HUES64 (cell line): Measurements from ENCODE around the gene TBL1Y.

Source experiments
- H3K27ac ChIP-seq: 2 replicates; pipeline ENCODE4 v1.7.0; 2013; ENCODE audit warnings: low read depth, low read length, inconsistent platforms
- H3K27me3 ChIP-seq: 2 replicates; pipeline ENCODE4 v1.6.1; 2013; ENCODE audit warnings: mild to moderate bottlenecking, low read length; ENCODE audit not compliant: insufficient read depth
- H3K36me3 ChIP-seq: 2 replicates; pipeline ENCODE4 v1.6.1; 2013; ENCODE audit warnings: mild to moderate bottlenecking, low read length; ENCODE audit not compliant: insufficient read depth
- H3K4me1 ChIP-seq: 2 replicates; pipeline ENCODE4 v1.6.1; 2013; ENCODE audit warnings: mild to moderate bottlenecking, low read length, moderate library complexity; ENCODE audit not compliant: insufficient read depth
- H3K4me3 ChIP-seq: 2 replicates; pipeline ENCODE4 v1.5.1; 2013; ENCODE audit warnings: mild to moderate bottlenecking, low read length, moderate library complexity
- H3K9ac ChIP-seq: 2 replicates; pipeline ENCODE4 v1.6.1; 2013; ENCODE audit warnings: mild to moderate bottlenecking, low read depth, low read length
- H3K9me3 ChIP-seq: 2 replicates; pipeline ENCODE4 v1.6.1; 2013; ENCODE audit warnings: low read depth, low read length; ENCODE audit not compliant: insufficient read depth
- WGBS: fragments of 150-250, 120-280 bp; methylation state at CpG from one replicate; pipeline ENCODE4 v1.1.7; 2013; ENCODE audit warnings: missing lambda C conversion rate; 5-methylcytosine and 5-hydroxymethylcytosine counted together

TBL1Y gene

DNA sequence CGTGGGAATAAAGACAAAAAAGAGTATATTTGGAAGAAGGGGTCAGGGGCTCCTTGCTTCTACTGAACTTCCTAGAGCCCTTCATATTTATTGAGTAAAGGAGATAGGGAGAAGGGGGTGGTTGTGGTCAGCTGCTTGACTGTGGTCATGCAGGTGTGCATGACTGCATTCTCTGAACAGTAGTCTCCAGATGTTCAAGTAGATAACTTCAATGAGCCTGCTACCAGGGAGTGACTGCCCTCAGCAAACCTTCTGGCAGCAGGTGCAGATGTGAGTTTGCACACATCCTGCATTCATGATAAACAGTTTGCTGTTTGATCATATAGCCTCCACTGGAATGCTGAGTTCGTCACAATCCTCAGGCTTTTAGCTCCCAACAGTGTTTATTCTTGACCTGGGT, 10.6 kb downstream of the TBL1Y start:
- H3K4me3 ChIP-seq, result no peak overlapping the region
- no peaks in the 10 kb centered on the region for H3K27me3 ChIP-seq
- no peak overlapping the region for H3K9ac ChIP-seq
- H3K9me3 ChIP-seq, result peaks cover 9% of the 10 kb centered on the region; the same call in 1 of the 2 replicates
- WGBS, result 100% methylated on average over 2 of the region's 2 CpGs
- H3K36me3 ChIP-seq, result peaks cover 27% of the 10 kb centered on the region; the same call in 1 of the 2 replicates
- no peaks in the 10 kb centered on the region for H3K4me1 ChIP-seq
- no peak overlapping the region for H3K27ac ChIP-seq

DNA sequence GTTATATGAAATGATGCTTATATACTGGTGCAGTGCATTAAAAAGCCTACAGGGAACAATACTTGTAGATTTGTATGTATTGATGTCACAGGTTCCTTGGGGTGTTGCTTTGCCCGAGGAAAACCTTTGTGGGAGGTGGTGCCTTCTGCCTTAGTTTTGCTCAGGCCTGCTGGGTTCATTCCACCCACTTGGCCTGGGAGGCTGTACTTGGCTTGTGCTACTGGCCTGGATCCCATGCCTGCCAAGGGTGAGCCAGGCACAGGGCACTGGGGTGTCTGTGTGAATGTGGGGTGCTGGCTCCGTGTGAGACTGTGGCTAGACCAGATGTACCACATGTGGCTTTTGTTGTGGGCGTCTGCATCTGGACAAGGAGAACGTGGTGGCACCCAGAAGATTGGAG, 17.8 kb downstream of the TBL1Y start:
- H3K4me1 ChIP-seq, result no peaks in the 10 kb centered on the region
- no peak overlapping the region for H3K4me3 ChIP-seq
- no peaks in the 10 kb centered on the region for H3K9me3 ChIP-seq
- no peaks in the 10 kb centered on the region for H3K36me3 ChIP-seq
- no peaks in the 10 kb centered on the region for H3K27me3 ChIP-seq
- 93% methylated on average over 4 of the region's 4 CpGs for WGBS
- H3K27ac ChIP-seq, result no peak overlapping the region
- H3K9ac ChIP-seq, result no peak overlapping the region

DNA sequence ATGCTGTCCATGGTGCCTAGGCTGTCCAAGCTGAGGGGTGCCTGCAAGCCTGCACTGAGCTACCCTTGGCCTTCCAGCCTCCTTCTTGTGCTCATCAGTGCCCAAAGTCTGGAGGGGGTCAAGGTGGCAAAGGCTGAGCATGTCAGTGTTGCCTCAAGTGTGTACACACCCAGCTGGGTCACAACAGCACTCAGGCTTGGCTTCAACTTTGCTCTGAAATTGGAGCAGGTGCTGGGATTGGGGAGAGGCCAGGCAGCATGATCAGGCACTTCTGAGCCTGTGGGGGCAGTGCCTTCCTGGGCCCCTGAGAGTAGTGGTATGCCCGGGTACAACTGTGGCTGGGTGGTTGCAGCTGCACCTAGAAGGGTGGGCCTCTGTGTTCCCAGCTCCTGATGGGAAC, 18.7 kb downstream of the TBL1Y start:
- H3K36me3 ChIP-seq, result no peaks in the 10 kb centered on the region
- no peak overlapping the region for H3K9ac ChIP-seq
- WGBS, result 90% methylated on average over 1 of the region's 1 CpG
- H3K9me3 ChIP-seq, result no peaks in the 10 kb centered on the region
- H3K4me1 ChIP-seq, result no peaks in the 10 kb centered on the region
- no peak overlapping the region for H3K27ac ChIP-seq
- no peak overlapping the region for H3K4me3 ChIP-seq
- H3K27me3 ChIP-seq, result no peaks in the 10 kb centered on the region

DNA sequence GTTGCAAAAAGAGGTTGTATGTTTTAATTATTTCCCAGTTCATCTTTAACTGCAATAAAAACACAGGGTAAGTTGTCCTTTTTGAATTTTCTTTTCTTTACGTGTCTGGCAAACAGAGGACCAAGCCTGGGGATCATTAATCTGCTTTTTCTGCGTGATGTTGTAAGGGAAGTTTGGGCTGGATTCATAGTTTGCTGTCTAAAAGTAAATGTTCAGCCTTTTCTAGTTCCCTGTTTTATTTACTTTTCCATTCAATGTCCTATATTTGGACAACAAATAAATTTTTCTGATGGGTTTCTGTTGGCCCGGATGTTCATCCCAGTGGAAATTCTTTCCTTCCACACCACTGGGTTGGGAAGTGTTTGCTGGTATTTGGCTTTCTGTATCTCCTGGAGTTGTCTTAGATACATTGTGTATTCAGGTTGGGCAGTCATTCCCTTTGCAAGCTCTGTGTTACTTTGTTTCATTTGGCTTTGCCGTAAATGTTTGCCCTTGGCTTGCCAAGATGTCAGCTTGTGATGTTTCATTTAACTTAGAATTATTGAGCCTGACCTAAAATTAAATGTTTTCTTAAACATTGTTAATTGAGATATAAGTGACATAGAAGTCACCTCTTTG, 21.4 kb downstream of the TBL1Y start:
- Histone ChIP-seq H3K9ac (no peak overlapping the region), H3K36me3 (no peaks in the 10 kb centered on the region), H3K27ac (no peak overlapping the region), H3K9me3 (no peaks in the 10 kb centered on the region), H3K4me1 (no peaks in the 10 kb centered on the region), H3K27me3 (no peaks in the 10 kb centered on the region), H3K4me3 (no peak overlapping the region)
- WGBS, result 97% methylated on average over 3 of the region's 4 CpGs

DNA sequence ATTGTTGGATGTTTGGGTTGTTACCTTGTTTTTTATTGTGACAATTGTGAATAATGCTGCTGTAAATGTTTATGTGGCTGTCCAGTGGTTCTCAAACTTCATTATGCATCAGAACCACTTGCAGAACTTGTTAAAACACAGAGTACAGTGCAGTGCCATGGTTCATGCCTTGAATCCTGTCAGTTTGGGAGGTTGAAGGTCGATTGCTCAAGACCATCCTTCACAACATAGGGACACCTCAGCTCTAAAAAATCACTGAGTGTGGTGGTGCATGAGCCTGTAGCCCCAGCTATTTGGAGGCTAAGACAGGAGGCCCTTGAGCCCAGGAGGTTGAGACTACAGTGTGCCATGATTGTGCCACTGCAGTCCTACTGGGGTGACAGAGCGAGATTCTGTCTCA, 25.0 kb downstream of the TBL1Y start:
- H3K9me3 ChIP-seq, result no peaks in the 10 kb centered on the region
- WGBS, result 100% methylated on average over 2 of the region's 2 CpGs
- H3K27ac ChIP-seq, result no peak overlapping the region
- no peak overlapping the region for H3K9ac ChIP-seq
- H3K4me1 ChIP-seq, result no peaks in the 10 kb centered on the region
- no peaks in the 10 kb centered on the region for H3K27me3 ChIP-seq
- no peak overlapping the region for H3K4me3 ChIP-seq
- H3K36me3 ChIP-seq, result no peaks in the 10 kb centered on the region

DNA sequence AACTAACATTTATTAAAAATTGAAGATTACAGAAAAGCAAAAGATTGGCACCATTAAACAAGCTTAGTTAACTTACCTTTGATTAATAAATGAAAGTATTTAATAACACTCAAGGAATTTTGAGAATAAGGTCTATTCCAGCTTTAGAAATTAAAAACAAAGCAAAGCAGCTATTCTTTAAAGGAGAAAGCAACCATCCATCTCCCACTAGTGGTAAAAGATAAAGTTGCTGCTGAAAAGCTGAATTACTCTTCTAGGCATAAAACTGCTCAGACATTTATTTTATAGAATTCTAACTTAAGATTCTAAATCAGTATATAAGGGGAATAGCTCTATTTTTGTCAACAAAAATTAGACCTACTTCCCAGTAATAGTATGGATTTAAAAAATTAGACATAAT, 37.2 kb downstream of the TBL1Y start:
- H3K9ac ChIP-seq, result no peak overlapping the region
- no peak overlapping the region for H3K4me3 ChIP-seq
- H3K36me3 ChIP-seq, result no peaks in the 10 kb centered on the region
- no peaks in the 10 kb centered on the region for H3K4me1 ChIP-seq
- H3K27me3 ChIP-seq, result no peaks in the 10 kb centered on the region
- no peak overlapping the region for H3K27ac ChIP-seq
- H3K9me3 ChIP-seq, result no peaks in the 10 kb centered on the region

DNA sequence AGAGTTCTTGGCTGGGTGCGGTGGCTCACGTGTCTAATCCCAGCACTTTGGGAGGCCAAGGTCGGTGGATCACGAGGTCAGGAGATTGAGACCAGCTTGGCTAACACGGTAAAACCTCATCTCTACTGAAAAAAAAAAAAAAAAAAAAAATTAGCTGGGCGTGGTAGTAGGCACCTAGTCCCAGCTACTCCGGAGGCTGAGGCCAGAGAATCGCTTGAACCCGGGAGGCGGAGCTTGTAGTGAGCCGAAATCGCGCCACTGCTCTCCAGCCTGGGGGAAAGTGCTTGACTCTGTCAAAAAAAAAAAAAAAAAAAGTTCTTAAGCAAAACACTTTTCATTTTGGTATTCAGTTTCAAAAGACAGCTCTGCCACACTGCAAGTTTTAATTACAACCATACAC, 37.9 kb downstream of the TBL1Y start:
- Histone ChIP-seq H3K36me3 (no peaks in the 10 kb centered on the region), H3K27ac (no peak overlapping the region), H3K4me1 (no peaks in the 10 kb centered on the region), H3K27me3 (no peaks in the 10 kb centered on the region), H3K9me3 (no peaks in the 10 kb centered on the region), H3K4me3 (no peak overlapping the region), H3K9ac (no peak overlapping the region)
- WGBS, result 79% methylated on average over 9 of the region's 13 CpGs

DNA sequence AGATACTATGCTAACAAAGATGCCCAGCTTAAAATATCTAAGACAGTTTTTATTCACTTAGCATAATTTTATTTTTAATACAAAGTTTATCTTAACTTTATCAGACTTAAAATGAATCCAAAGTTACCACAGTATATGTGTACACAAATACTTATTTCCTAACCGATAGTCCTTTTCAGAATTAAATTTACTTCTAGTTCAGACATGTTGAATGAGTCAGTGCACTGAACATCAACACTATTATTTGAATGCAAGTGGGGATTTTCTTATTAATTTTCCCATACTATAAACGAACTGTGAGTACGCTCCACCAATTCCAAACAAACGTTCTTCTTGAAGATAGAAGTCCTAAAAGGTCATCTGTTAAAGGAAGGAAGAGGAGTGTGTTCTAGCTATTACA, 39.5 kb downstream of the TBL1Y start:
- no peaks in the 10 kb centered on the region for H3K27me3 ChIP-seq
- H3K36me3 ChIP-seq, result no peaks in the 10 kb centered on the region
- no CpG with 5 or more reads among the region's 4 CpGs for WGBS
- H3K9me3 ChIP-seq, result no peaks in the 10 kb centered on the region
- H3K4me1 ChIP-seq, result no peaks in the 10 kb centered on the region
- H3K27ac ChIP-seq, result no peak overlapping the region
- no peak overlapping the region for H3K9ac ChIP-seq
- H3K4me3 ChIP-seq, result no peak overlapping the region

DNA sequence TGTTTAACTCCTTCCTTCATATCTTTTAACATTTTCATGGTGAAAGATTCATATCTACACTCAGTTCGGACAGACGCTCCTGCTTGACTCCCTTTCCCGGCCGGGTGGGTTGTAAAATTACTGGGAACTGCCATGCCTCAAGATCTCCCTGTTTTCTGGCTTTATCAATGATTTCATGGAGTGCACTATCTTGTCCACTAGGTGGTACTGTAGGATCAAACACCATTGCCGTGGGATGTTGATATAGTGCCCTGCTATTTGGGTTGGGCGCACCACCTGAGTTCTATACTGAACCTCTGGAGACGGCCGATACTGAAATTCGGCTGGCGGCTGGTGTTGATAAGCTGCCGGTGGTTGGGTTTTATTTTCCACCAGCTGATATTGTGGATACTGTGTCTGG, 54.2 kb downstream of the TBL1Y start:
- Histone ChIP-seq H3K4me1 (no peaks in the 10 kb centered on the region), H3K27me3 (no peaks in the 10 kb centered on the region), H3K27ac (no peak overlapping the region), H3K36me3 (no peaks in the 10 kb centered on the region), H3K4me3 (no peak overlapping the region), H3K9ac (no peak overlapping the region), H3K9me3 (no peaks in the 10 kb centered on the region)
- WGBS, result 49% methylated on average over 11 of the region's 11 CpGs

DNA sequence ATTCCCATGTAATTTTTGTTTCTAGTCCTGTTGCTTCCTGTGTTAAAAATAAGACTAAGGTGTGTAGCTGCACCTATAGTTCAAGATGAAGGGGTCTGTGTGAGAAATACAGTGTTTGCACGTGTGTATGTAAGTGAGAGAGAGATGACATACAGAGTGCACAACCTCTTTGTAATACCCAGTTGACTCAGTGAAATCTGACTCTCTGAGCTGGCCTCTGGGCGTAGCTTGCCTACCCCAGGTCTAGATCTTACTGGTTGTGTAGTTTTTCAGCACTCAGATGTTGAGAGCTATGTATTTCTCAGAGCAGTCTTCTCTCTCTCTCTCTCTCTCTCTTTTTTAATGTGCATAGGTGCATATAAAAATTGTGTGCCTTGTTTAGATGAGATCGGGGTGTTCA, 56.0 kb downstream of the TBL1Y start:
- WGBS, result 72% methylated on average over 3 of the region's 3 CpGs
- Histone ChIP-seq H3K4me3 (no peak overlapping the region), H3K27me3 (no peaks in the 10 kb centered on the region)

DNA sequence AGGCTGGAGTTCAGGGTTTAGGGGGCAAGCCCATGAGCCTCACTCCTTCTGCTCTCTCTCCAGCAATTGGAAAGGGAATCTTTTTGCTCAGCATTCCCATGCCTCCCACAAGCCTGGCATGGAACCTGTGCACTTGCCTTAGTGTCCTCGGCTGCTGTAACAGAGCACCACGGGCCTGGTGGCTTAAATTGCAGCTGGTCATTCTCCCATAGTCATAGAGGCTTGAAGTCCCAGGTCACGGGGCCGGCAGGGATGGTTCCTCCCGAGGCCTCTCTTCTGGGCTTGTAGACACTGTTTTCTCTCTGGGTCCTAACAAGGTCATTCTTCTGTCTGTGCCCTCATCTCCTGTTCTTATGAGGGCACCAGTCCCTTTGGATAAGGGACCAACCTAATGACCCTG, 57.2 kb downstream of the TBL1Y start:
- Histone ChIP-seq H3K36me3 (no peaks in the 10 kb centered on the region), H3K4me1 (no peaks in the 10 kb centered on the region), H3K27ac (no peak overlapping the region), H3K9ac (no peak overlapping the region), H3K4me3 (no peak overlapping the region), H3K9me3 (no peaks in the 10 kb centered on the region), H3K27me3 (no peaks in the 10 kb centered on the region)
- 93% methylated on average over 5 of the region's 5 CpGs for WGBS

More for the DNA sequence above, 56.0 kb downstream of the TBL1Y start:
- H3K9me3 ChIP-seq, result no peaks in the 10 kb centered on the region
- H3K27ac ChIP-seq, result no peak overlapping the region
- H3K36me3 ChIP-seq, result no peaks in the 10 kb centered on the region
- H3K4me1 ChIP-seq, result no peaks in the 10 kb centered on the region
- no peak overlapping the region for H3K9ac ChIP-seq

DNA sequence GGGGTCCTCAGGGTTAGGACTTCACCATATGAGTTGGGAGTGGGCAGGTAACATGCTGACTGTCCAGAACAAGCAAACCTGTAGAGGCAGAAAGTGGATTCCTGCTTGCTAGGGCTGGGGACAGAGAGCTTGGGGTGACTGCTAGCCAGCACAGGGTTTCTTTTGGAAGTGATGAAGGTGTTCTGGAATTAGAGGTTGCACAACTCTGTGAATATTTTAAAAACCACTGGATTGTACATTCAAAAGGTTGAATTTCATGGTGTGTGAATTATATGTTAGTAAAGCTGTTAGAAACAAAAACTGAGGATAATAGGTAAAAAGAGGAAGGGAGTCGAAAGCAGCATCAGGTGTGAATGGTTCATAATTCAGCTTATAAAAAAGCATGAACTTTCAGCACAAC, 57.7 kb downstream of the TBL1Y start:
- Histone ChIP-seq H3K4me1 (no peaks in the 10 kb centered on the region), H3K27me3 (no peaks in the 10 kb centered on the region), H3K9me3 (no peaks in the 10 kb centered on the region), H3K36me3 (no peaks in the 10 kb centered on the region), H3K27ac (no peak overlapping the region), H3K4me3 (no peak overlapping the region), H3K9ac (no peak overlapping the region)
- WGBS, result 93% methylated on average over 1 of the region's 1 CpG
